Activated CD8-positive, alpha-beta memory T cell treated with anti-CD3 and anti-CD28 coated beads for 24 hours (primary cell): ENCODE results near the gene FCGR3A.
A peak's percentile ranks its signal among the peaks of the same experiment; 100 is the strongest.
"Not testable (repeated sequence)": the region's sequence is repeated elsewhere in the genome, so short reads cannot be mapped to it uniquely, and the experiment has no call there.

ENCODE experiments used
- DNase-seq: peaks from one replicate; pipeline ENCODE4 v3.0.0-alpha.2; 2020

The FCGR3A gene

DNA sequence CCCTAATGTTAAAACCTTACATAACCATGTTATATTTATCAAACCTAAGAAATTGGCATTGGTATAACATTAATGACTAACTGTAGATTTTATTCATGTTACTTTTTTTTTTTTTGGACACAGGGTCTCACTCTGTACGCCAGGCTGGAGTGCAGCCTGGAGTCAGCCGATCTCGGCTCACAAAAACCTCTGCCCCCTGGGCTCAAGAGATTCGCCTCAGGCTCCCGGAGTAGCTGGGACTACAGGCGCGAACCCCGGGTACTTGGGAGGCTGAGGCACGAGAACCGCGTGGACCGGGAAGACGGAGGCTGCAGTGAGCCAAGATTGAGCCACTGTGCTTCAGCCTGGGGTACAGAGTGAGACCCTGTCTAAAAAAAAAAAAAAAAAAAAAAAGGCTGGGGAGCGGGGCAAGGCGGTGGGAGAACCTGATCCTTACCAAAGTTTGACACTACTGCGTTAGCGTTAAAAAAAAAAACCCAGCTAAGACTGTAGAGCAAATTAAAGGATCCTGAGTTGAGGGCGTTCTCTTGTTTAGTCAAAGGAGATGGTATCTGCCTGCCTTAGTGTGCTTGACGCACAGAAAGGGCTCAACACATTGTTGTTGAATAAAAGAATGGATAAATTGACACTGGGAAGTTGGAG, 20.0 kb downstream of the FCGR3A start:
- not testable (repeated sequence) for DNase-seq

DNA sequence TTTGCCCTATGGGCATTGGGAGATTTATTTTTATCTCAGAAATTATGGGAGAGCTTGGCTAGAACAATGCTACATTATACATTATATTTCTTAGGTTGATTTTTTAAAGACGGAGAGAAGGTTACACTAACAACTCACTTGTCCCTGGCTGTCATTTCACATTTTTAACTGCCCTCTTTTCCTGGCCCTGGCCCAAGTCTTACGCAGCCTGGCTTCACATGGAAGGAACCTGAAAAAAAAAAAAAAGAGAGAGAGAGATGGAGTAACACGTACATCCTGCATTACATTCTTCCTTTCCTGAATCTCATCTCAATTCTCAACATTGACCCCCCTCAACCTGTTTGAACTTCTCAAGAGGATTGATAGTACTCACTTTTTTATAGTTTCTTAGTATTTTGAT, 21.1 kb downstream of the FCGR3A start:
- DNase-seq = not testable (repeated sequence)

- DNase-seq = not testable (repeated sequence)
Observed at GRCh38 chr1:161525918-161526317, 23.7 kb downstream of the FCGR3A start.

GRCh38 chr1:161525321-161525720, 24.3 kb downstream of the FCGR3A start:
- not testable (repeated sequence) for DNase-seq

DNA sequence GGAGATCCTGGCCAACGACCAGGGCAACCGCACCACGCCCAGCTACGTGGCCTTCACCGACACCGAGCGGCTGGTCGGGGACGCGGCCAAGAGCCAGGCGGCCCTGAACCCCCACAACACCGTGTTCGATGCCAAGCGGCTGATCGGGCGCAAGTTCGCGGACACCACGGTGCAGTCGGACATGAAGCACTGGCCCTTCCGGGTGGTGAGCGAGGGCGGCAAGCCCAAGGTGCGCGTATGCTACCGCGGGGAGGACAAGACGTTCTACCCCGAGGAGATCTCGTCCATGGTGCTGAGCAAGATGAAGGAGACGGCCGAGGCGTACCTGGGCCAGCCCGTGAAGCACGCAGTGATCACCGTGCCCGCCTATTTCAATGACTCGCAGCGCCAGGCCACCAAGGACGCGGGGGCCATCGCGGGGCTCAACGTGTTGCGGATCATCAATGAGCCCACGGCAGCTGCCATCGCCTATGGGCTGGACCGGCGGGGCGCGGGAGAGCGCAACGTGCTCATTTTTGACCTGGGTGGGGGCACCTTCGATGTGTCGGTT, 24.8 kb downstream of the FCGR3A start:
- peak; percentile 73 for DNase-seq

DNA sequence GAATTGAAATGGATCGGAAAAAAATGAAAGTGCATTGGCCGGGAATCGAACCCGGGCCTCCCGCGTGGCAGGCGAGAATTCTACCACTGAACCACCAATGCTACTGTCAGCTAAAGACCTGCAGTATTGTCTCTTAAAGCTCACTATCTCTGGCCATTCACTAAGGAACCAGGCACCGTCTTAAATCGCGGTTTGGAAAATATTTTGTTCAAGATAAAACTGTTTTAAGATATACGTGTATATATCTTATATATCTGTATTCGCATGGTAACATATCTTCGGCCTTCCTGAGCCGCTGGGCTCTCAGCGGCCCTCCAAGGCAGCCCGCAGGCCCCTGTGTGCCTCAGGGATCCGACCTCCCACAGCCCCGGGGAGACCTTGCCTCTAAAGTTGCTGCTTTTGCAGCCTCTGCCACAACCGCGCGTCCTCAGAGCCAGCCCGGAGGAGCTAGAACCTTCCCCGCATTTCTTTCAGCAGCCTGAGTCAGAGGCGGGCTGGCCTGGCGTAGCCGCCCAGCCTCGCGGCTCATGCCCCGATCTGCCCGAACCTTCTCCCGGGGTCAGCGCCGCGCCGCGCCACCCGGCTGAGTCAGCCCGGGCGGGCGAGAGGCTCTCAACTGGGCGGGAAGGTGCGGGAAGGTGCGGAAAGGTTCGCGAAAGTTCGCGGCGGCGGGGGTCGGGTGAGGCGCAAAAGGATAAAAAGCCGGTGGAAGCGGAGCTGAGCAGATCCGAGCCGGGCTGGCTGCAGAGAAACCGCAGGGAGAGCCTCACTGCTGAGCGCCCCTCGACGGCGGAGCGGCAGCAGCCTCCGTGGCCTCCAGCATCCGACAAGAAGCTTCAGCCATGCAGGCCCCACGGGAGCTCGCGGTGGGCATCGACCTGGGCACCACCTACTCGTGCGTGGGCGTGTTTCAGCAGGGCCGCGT, 25.5 kb downstream of the FCGR3A start, which contains the start of gene HSPA6:
TSS of gene HSPA6 (plus strand) at position 724 of the 925 bp plus-strand sequence. CDS start at position 843, 119 bp downstream.
- peak; percentile 94 for DNase-seq

- not testable (repeated sequence) for DNase-seq
Observed at GRCh38 chr1:161523041-161523816, 26.4 kb downstream of the FCGR3A start.

DNA sequence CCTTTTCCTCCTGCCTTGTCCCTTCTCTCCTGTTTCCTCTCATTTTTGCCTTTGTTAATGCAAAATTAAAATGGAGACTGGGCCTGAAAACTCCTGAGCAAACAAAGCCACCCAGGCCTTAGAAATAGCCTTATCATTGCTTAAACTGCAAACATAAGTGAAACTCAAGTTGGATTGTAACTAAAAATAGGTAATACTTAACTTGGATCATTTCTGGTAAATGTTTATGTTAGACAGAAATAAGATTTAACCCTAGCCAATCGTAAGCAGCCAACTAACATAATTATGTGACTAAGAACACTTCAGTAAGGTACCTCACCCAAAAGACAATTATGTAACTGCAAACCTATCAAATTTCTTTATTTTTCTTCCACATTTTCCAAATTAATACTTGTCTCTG, 35.7 kb downstream of the FCGR3A start:
- DNase-seq = not testable (repeated sequence)

GRCh38 chr1:161513448-161513780, 36.2 kb downstream of the FCGR3A start:
- DNase-seq = not testable (repeated sequence)

DNA sequence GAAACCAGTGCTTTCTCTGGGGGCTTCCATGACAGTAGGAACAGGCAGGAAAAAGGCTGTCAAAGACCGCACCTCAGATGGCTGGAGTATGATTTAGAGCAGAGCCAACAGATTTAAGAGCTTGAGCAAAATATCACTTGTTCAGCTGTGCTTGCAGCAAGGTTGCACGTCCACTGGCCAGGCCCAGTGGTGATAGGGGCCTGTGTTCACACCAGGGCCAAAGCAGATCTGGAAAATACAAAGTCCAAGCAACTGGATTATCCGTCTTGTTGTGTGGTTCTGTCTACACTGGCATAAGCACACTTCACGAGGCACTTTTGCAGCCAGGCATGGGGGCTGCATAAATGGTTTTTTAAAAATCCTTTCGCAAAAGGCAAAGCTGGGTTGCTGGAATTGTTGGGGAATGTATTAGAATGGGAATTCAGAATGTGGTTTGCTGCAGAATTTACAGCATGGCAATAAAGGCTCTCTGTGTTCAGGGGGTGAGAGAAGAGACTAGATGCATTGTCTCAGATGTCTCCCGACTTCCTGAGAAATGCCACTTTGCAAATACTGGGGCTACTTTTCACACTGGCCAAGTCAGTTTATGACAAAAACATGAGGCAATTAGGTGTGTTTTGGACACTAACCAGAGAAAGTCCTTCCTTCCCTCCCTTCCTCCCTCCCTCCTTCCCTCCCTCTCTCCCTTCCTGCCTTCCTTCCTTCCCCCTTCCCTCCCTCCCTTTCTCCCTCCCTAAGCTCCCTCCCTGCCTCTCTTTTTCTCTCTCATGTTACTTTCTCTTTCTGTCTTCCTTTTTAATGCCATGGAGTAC, 36.8 kb downstream of the FCGR3A start:
- DNase-seq = not testable (repeated sequence)

- DNase-seq = no peak
Observed at GRCh38 chr1:161511756-161512060, 37.9 kb downstream of the FCGR3A start.

- DNase-seq = no peak
Observed at GRCh38 chr1:161511018-161511755, 38.4 kb downstream of the FCGR3A start.

GRCh38 chr1:161510477-161510876, 39.1 kb downstream of the FCGR3A start:
- no peak for DNase-seq

DNA sequence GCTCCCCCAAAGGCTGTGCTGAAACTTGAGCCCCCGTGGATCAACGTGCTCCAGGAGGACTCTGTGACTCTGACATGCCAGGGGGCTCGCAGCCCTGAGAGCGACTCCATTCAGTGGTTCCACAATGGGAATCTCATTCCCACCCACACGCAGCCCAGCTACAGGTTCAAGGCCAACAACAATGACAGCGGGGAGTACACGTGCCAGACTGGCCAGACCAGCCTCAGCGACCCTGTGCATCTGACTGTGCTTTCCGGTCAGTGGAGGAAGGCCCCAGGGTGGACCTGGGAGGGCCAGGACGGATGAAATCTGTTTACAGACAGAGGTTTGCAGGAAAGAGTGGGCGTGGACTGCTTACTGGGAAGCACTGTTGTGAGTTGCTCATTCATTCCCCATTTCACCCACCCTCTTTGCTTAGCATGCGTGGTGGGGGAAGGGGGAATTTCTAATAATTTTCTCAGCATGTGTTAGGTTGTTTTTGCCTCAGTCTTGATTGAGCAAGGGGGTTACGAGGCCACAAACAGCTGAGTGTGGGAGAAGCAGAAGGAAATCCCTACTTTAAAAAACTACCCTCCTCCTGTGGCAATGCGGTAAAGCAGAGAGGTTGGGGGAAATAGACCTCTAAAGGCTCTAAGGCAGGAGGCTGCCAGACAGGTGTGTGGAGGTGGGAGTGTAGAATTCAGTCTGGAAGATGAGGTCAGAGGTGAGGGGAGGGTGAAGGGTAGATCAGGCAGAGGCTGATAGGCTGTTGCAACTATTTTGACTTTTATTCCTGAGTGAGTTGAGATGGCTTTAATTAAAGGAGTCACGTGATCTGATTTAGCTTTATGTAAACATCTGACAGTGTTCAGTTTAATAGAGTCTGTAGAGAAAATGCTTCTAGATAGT, 43.0 kb downstream of the FCGR3A start:
- DNase-seq = no peak

DNA sequence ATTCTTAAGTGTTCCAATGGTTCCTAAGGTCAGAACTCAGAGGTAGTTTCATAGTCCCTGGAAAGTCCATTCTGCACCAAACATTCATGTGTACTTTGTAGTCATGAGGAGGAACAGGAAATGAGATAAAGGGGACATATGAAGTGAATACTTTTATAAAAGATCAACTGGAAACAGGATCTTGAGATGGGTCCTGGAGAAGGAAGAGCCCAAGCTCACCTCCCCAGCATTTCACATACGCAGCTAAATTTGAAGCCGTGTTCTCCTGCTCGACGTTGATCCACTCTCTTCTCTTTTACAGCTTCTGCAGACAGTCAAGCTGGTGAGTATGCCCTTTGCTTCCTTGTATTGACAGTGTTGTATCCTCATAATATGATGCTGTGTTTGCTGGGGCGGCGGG, 43.9 kb downstream of the FCGR3A start:
- no peak for DNase-seq

- DNase-seq = no peak
Observed at GRCh38 chr1:161503394-161503748, 46.2 kb downstream of the FCGR3A start.

DNA sequence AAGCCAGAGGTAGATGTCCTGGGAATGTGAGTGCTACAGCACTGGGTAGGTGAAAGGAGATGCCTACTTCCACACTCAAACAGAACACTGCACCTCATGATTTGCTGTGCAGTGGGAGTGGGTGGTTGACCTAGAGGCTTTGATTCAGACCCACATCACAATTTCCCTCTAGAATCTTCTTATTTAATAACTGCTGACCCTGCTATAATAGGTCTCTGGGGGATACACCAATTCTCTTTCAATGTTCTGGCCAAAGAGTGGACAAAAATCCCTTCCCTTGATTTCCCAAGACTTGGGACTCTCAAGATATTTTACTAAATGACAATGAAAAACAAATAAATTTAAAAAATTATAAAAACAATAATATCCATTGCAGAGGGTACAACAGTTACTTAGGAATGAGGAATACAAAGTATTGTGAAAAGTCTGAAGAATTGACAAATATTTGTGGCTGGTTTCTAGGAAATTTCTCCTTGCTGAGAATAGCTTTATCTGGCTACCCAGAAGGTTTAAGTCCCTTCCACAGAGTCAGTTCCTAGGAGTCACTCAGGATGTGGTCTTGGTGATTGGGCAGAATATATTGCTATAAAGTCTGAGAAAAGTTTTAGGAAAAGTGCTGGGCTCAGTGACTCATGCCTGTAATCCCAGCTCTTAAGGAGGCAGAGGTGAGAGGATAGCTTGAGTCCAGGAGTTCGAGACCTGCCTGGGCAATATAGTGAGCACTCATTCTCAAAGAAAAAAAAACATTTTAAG, 46.8 kb downstream of the FCGR3A start:
- DNase-seq = no peak

DNA sequence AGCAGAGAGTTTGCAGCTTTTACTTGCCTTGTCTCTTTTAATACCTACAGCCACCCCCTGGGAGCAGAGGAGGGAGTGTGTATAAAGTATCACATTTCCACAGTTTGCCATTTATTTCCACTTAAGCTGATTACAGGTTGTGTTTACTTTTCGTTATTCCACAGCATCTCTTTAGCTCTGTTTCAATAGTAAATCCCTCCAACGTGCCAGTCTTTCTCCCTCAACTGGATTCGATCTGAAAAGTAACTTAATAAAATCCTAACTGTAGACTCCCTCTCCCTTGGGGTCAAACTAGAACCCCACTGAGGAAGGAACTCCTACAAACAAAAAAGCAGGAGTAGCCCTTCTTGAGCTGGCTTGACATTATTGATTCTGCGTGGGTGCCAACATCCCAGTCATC, 47.4 kb downstream of the FCGR3A start:
- DNase-seq = no peak

- DNase-seq = no peak
Observed at GRCh38 chr1:161501234-161501633, 48.4 kb downstream of the FCGR3A start.
